ENCODE measurements around the gene CEACAM21.

GRCh38 chr19:41554907-41555306 is 21.1 kb upstream of the CEACAM21 start:
- TF ChIP-seq CTCF (IDR thresholded peaks at IDR 0.05) (no peak), POLR2A (IDR thresholded peaks at IDR 0.05) (no peak)

Measured in Peyer's patch (tissue), 4 donors.